DMS 273 (cell line): ENCODE results near the gene LCK.

Experiments
- DNase-seq: peaks from one replicate; lab custom pipeline; 2025; ENCODE audit not compliant: unreplicated experiment; lab: John Stamatoyannopoulos, UW

The LCK gene

GRCh38 chr1:32250893-32251716 is at the start of gene LCK:
Gene LCK (plus strand): TSS chr1:32251265. CDS start chr1:32274330, 23,065 bp downstream.
- DNase-seq, result no peak

- DNase-seq, result no peak
Observed at GRCh38 chr1:32204943-32205361, 46.1 kb upstream of the LCK start.

GRCh38 chr1:32205401-32206370 is 45.4 kb upstream of the LCK start, which contains the start of gene IQCC:
Gene IQCC (plus strand): TSS chr1:32205671. CDS start chr1:32205682, 11 bp downstream.
- peak; percentile 96 for DNase-seq

GRCh38 chr1:32208469-32208868 is 42.6 kb upstream of the LCK start:
- DNase-seq, result no peak

GRCh38 chr1:32208891-32209328 is 42.2 kb upstream of the LCK start, which contains the start of gene DCDC2B:
Gene DCDC2B (plus strand): TSS chr1:32209089. CDS start chr1:32209094, 5 bp downstream.
- peak; percentile 98 for DNase-seq

GRCh38 chr1:32215629-32216480 is 35.2 kb upstream of the LCK start:
- DNase-seq, result peak; percentile 87

GRCh38 chr1:32216566-32216965 is 34.5 kb upstream of the LCK start:
- DNase-seq, result no peak

GRCh38 chr1:32219022-32219421 is 32.0 kb upstream of the LCK start:
- DNase-seq, result no peak

- DNase-seq, result no peak
Observed at GRCh38 chr1:32220746-32221580, 30.1 kb upstream of the LCK start.

GRCh38 chr1:32221581-32221979 is 29.5 kb upstream of the LCK start:
- no peak for DNase-seq

- DNase-seq, result peak; percentile 97
Observed at GRCh38 chr1:32221980-32222755, 28.9 kb upstream of the LCK start, which contains the start of the genes EIF3I and TMEM234. Gene EIF3I (plus strand): TSS chr1:32222407. CDS start chr1:32222442, 35 bp downstream. Gene TMEM234 (minus strand): TSS chr1:32222353. CDS start chr1:32222322, 31 bp downstream.

GRCh38 chr1:32223683-32224082 is 27.4 kb upstream of the LCK start:
- no peak for DNase-seq

GRCh38 chr1:32224285-32224684 is 26.8 kb upstream of the LCK start:
- DNase-seq, result no peak

GRCh38 chr1:32228771-32229170 is 22.3 kb upstream of the LCK start:
- DNase-seq, result no peak

- DNase-seq, result no peak
Observed at GRCh38 chr1:32231843-32232432, 19.1 kb upstream of the LCK start.

GRCh38 chr1:32232558-32233304 is 18.3 kb upstream of the LCK start:
- DNase-seq, result peak; percentile 69

- DNase-seq, result no peak
Observed at GRCh38 chr1:32234792-32235191, 16.3 kb upstream of the LCK start.

- peak; percentile 30 for DNase-seq
Observed at GRCh38 chr1:32239337-32239736, 11.7 kb upstream of the LCK start.
